ENCODE measurements around the gene MEST.

The MEST gene

GRCh38 chr7:130473876-130474275 lies 18.0 kb upstream of the MEST start:
- Histone ChIP-seq H3K4me1 (ENCODE audit: insufficient read depth, low read length) (no peaks in the 10 kb centered on the region), H3K9me3 (ENCODE audit: control insufficient read depth, insufficient read depth, low read length) (peaks cover 4% of the 10 kb centered on the region; the same call in 1 of the 2 replicates), H3K9ac (ENCODE audit: low read depth, low read length) (no peak overlapping the region; the same call in 1 of the 2 replicates), H3K36me3 (ENCODE audit: insufficient read depth, low read length) (no peaks in the 10 kb centered on the region)

DNA sequence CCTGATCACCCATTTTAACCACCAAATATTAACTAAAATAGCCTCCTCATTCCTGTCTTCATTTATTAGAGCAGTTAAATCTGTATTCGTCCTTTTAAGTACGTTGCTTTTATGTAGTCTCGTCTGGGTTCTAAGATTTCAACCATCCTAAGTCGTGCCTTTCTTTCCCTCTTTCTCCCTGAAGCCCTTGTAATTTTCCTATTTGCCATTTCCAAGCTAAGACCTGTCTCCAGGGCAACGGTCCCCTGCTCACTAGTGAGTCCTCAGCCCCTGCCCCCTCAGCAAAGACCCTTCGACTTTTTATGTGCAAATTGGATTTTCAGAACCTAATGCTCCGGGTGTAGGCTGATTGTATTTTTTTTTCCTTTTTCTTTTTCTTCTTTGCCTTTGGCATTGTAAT lies 16.1 kb upstream of the MEST start:
- Histone ChIP-seq H3K4me1 (ENCODE audit: insufficient read depth, low read length) (no peaks in the 10 kb centered on the region), H3K9ac (ENCODE audit: low read depth, low read length) (no peak overlapping the region), H3K9me3 (ENCODE audit: control insufficient read depth, insufficient read depth, low read length) (peaks cover 4% of the 10 kb centered on the region; the same call in 1 of the 2 replicates), H3K36me3 (ENCODE audit: insufficient read depth, low read length) (no peaks in the 10 kb centered on the region)

DNA sequence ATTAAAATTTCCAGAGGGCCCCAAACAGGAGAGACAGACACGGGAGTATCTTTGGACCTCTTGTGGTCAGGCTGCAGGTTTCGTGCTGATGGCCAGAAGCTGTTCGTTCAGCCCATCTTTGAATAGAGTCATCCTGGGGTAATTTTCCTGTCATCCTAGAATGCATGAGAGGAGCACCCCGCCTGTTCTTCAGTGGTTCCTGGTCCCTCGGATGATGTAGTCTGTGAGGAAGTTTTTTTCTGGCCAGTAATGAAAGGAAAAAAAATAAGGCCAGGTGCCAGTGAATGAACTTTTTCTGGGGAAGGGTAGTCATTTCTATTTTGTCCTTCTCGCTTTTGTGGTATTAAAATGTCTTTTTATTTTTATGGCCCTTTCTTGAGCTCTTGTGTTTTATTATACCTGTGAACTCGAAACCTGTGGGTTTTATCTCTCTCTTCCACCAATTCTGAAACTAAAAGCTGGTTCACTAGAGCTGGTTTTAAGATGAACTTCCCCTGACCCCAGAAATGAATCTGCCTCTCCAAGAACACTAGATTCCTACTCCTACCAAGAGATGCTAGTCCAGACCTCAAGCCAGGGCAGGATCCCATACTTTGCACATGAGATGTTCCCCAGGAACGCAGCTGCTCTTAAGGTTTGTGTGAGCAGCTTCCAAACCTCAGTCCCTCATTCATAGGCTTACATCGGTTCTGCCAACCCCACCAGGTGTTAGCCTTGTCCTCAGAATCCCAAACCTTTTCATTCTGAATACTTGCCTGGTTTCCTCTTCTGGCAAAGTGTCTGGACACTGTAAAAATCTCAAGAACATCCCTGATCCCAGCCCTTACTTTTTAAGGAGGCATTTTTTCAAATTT lies 15.4 kb upstream of the MEST start:
- H3K4me1 ChIP-seq (ENCODE audit: insufficient read depth, low read length) = no peaks in the 10 kb centered on the region
- H3K9ac ChIP-seq (ENCODE audit: low read depth, low read length) = no peak overlapping the region
- peaks cover 4% of the 10 kb centered on the region; the same call in 1 of the 2 replicates for H3K9me3 ChIP-seq (ENCODE audit: control insufficient read depth, insufficient read depth, low read length)
- no peaks in the 10 kb centered on the region for H3K36me3 ChIP-seq (ENCODE audit: insufficient read depth, low read length)

DNA sequence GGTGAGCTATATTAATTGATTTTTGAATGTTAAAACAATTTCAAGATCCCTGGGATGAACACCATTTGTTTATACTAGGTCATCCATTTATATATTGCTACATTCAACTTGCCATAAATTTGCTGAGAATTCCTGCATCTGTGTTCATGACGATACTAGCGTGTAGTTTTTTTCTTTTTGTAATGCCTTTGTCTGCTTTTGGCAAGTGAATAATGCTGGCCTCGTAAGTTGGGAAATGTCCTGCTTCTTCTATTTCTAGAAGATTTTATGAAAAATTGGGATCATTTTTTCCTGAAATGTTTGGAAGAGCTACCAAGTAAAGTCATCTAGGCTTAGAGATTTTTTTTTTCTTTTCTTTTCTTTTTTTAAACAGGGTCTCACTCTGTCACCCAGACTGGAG lies 12.9 kb upstream of the MEST start:
- Histone ChIP-seq H3K4me1 (ENCODE audit: insufficient read depth, low read length) (no peaks in the 10 kb centered on the region; the same call in 1 of the 2 replicates), H3K9me3 (ENCODE audit: control insufficient read depth, insufficient read depth, low read length) (peaks cover 4% of the 10 kb centered on the region; the same call in 1 of the 2 replicates), H3K36me3 (ENCODE audit: insufficient read depth, low read length) (no peaks in the 10 kb centered on the region), H3K9ac (ENCODE audit: low read depth, low read length) (no peak overlapping the region)

DNA sequence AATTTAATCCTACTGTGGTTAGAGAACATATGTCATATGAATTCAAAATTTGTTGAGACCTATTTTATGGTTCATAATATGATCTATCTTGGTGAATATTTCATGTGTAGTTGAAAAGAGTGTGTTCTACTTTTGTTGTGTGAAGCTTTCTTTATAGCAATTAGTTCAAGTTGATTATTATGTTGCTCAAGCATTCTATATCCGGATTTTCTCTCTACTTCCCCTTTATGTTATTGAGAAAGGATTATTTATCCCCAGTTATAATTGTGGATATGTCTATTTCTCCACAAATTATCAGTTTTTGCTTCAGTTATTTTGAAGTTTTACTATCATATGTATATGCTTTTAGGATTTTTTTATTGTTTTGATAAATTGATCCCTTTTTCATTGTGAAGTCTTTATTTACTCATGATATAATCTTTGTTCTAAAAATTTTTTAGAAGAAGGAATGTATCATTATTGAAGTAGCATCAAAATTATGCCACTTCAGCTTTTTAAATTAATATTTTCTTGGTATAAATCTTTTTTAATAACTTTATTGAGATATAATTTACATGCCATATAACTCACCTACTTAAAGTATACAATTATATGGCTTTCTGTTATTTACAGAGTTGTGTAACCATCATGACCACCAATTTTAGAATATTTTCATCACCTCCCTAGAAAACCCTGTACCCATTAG lies 12.0 kb upstream of the MEST start:
- H3K4me1 ChIP-seq (ENCODE audit: insufficient read depth, low read length) = no peaks in the 10 kb centered on the region; the same call in 1 of the 2 replicates

DNA sequence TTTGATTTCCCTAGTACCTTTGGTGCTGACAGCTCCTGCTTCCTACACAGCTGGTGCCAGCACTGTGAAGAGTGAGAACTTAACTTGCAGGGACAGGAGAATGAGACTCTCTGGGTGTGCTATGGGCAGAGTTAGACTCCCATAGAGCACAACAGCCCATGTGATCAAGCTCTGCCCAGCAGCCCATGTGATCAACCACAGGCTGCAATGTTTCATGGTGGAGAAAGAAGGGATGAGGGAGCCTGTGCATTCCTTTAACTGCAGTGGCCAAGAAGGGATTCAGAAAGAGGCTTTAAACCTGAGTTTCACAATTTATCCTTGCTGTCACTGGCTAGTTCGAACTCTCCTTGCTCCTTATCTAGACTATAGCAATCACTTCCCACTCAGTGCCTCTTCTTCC lies 10.0 kb upstream of the MEST start:
- no peak overlapping the region for H3K9ac ChIP-seq (ENCODE audit: low read depth, low read length)
- H3K4me1 ChIP-seq (ENCODE audit: insufficient read depth, low read length) = no peaks in the 10 kb centered on the region; the same call in 1 of the 2 replicates
- no peaks in the 10 kb centered on the region for H3K36me3 ChIP-seq (ENCODE audit: insufficient read depth, low read length)
- H3K9me3 ChIP-seq (ENCODE audit: control insufficient read depth, insufficient read depth, low read length) = peaks cover 4% of the 10 kb centered on the region; the same call in 1 of the 2 replicates

More for the DNA sequence above, 12.0 kb upstream of the MEST start:
- Histone ChIP-seq H3K36me3 (ENCODE audit: insufficient read depth, low read length) (no peaks in the 10 kb centered on the region), H3K9me3 (ENCODE audit: control insufficient read depth, insufficient read depth, low read length) (peaks cover 4% of the 10 kb centered on the region; the same call in 1 of the 2 replicates), H3K9ac (ENCODE audit: low read depth, low read length) (no peak overlapping the region)

GRCh38 chr7:130483031-130483430 lies 8.9 kb upstream of the MEST start:
- Histone ChIP-seq H3K9ac (ENCODE audit: low read depth, low read length) (no peak overlapping the region), H3K9me3 (ENCODE audit: control insufficient read depth, insufficient read depth, low read length) (no peaks in the 10 kb centered on the region; the same call in 1 of the 2 replicates), H3K36me3 (ENCODE audit: insufficient read depth, low read length) (no peaks in the 10 kb centered on the region; the same call in 1 of the 2 replicates), H3K4me1 (ENCODE audit: insufficient read depth, low read length) (no peaks in the 10 kb centered on the region; the same call in 1 of the 2 replicates)

GRCh38 chr7:130485734-130486113 lies 6.2 kb upstream of the MEST start:
- H3K4me1 ChIP-seq (ENCODE audit: insufficient read depth, low read length) = no peaks in the 10 kb centered on the region; the same call in 1 of the 2 replicates
- no peaks in the 10 kb centered on the region for H3K9me3 ChIP-seq (ENCODE audit: control insufficient read depth, insufficient read depth, low read length)
- no peaks in the 10 kb centered on the region; the same call in 1 of the 2 replicates for H3K36me3 ChIP-seq (ENCODE audit: insufficient read depth, low read length)
- H3K9ac ChIP-seq (ENCODE audit: low read depth, low read length) = peak overlapping the region; percentile 53; the same call in 1 of the 2 replicates

DNA sequence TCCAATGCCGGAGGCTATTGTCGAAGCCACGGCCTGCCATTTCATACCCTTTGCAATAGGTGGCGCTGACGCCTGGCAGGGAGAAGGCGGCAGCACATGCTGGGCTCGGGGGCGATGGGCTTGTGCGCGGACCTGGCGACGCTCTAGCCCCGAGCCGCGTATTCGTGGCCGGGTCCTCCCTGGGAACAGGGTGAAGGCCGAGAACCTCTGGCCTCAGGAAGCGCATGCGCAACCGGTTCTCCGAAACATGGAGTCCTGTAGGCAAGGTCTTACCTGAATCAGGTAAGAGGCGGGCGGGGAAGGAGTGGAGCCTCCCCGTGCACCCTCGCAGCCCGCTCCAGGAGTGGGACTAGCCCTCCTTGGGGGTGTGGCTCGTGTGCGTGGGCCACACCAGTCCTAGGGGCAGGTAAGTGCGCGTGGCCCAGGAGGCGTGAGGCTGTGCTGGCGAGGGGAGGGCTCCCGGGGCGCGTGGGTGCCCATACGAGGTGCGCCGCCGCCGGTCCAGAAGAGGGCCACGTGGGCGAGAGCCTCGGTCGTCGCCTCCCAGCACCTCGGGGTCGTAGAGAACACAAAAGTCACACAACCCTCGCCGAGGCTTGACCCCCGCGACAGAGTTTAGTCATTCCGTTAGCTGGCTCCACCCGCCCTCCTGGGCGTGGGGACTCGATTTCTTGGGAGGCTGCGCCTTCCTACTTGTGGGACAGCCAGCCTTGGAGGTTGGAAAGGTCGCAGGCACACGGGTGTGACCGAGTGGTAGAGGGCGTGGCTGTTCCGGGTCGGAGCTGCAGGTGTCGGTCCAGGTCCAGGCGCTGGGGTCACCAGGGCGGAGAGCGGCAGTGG lies 5.6 kb upstream of the MEST start:
- Histone ChIP-seq H3K9ac (ENCODE audit: low read depth, low read length) (peak overlapping the region; percentile 53), H3K9me3 (ENCODE audit: control insufficient read depth, insufficient read depth, low read length) (peaks cover 2% of the 10 kb centered on the region; the same call in 1 of the 2 replicates), H3K36me3 (ENCODE audit: insufficient read depth, low read length) (no peaks in the 10 kb centered on the region; the same call in 1 of the 2 replicates), H3K4me1 (ENCODE audit: insufficient read depth, low read length) (no peaks in the 10 kb centered on the region; the same call in 1 of the 2 replicates)

DNA sequence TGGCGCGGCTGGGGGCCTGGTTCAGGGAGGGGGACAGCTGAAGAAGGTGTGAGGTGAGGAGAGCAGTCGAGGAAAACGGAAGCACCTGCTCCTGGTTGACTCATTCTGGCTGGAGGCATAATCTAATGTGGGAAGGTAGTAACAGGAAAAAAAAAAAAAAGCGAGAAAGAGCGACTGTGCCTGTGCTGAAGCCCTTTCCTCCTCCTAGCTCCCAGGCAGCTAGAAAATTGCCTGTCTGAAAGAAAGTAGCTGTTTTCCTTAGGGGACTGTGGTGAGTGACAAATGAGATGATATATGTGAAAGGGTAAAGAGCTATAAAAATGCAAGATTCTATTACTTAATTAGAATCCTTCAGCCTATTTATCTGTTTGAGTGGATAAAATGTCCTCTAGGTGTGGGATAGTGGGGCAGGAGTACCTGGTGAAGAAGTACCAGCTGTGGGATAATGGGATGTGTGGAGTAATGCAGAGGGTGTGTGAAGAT lies 4.9 kb upstream of the MEST start:
- H3K36me3 ChIP-seq (ENCODE audit: insufficient read depth, low read length) = no peaks in the 10 kb centered on the region; the same call in 1 of the 2 replicates
- H3K9ac ChIP-seq (ENCODE audit: low read depth, low read length) = peak overlapping the region; percentile 53; the same call in 1 of the 2 replicates
- peaks cover 2% of the 10 kb centered on the region; the same call in 1 of the 2 replicates for H3K9me3 ChIP-seq (ENCODE audit: control insufficient read depth, insufficient read depth, low read length)
- no peaks in the 10 kb centered on the region; the same call in 1 of the 2 replicates for H3K4me1 ChIP-seq (ENCODE audit: insufficient read depth, low read length)

DNA sequence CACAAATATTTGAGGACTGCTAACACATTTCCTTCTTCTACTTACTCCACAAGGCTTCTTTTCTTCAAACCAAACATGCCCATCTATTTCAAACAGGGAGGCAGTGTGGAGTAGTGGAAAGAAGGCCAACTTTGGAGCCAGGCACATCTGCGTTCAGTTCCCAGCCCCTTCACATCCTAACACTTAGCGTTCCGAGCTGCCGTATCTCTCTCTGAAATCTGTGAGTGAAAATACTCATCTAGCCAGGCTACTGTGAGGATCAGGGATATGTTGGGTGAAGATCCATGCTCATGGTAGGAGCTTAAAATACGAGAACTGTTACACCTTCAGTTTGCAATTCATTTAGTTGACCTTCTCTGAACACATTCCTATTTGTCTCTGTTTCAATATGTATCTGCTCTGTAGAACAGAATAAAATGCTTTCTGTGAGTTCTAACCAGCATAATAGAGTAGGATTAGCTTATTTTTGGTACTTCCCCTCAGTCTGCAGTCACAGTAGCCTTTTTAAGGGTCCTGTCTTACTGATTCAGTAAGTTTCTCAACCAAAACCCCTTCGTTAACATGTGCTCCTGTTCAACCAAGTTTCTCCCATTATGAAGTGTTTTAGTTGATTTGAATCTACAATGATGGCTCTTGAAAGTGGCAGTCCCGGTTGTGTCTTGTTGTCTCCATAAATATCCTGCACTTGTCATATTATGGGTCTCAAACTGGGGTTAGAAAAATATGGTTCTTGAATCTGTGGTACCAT lies 3.3 kb upstream of the MEST start:
- no peak overlapping the region for H3K9ac ChIP-seq (ENCODE audit: low read depth, low read length)
- no peaks in the 10 kb centered on the region; the same call in 1 of the 2 replicates for H3K36me3 ChIP-seq (ENCODE audit: insufficient read depth, low read length)
- H3K4me1 ChIP-seq (ENCODE audit: insufficient read depth, low read length) = no peaks in the 10 kb centered on the region
- peaks cover 7% of the 10 kb centered on the region; the same call in 1 of the 2 replicates for H3K9me3 ChIP-seq (ENCODE audit: control insufficient read depth, insufficient read depth, low read length)

DNA sequence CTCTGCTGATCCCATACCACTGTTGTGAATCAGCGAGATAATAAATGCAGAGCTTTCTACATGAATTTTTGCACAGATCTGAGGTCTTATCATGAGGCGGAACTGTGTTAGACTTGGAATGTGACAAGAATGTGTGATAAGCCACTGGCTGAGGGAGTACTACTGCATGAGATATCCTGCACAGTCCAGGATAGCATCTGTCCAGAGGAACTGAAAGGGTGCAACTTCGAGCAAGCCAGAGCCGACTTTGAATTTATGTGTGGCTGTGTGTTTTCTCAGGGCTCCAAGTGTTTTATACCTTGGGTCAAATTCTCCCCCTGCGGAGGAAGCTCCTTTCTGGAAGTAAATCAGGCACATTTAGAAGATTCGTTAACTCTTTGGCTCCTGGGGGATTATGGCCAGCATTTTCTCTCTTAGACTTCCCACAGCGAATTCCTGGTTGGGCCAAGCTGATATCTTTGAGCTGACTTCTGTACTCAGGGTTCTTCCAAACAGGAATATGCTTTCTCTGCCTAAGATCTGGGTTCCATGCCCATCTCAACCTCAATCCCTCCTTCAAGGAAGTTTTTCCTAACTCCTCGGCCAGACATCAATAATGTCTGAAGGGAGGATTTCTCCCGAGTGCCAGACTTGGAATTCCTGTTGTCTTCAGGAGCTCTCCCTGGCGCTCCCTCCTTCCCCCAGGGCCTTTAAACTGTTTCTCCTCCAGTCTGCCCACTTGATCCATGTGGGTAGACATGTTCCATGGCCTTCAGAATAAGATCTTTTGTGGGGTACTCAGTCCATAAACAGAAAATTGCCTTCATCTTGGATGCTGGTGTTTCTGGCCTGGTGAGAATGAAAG lies 2.5 kb upstream of the MEST start:
- Histone ChIP-seq H3K9me3 (ENCODE audit: control insufficient read depth, insufficient read depth, low read length) (peaks cover 7% of the 10 kb centered on the region; the same call in 1 of the 2 replicates), H3K36me3 (ENCODE audit: insufficient read depth, low read length) (no peaks in the 10 kb centered on the region; the same call in 1 of the 2 replicates), H3K4me1 (ENCODE audit: insufficient read depth, low read length) (no peaks in the 10 kb centered on the region), H3K9ac (ENCODE audit: low read depth, low read length) (no peak overlapping the region)
